ENCODE data around the gene ZFYVE26.

ZFYVE26 gene

GRCh38 chr14:67815573-67816225 lies 691 bp downstream of the ZFYVE26 start:
- DNase-seq (ENCODE audit: low read depth): no peak

GRCh38 chr14:67814821-67815220 lies 1.6 kb downstream of the ZFYVE26 start:
- no peak for DNase-seq (ENCODE audit: low read depth)

GRCh38 chr14:67806246-67806645 lies 10.1 kb downstream of the ZFYVE26 start:
- DNase-seq (ENCODE audit: low read depth): no peak

- no peak for DNase-seq (ENCODE audit: low read depth)
These were observed 15.6 kb downstream of the ZFYVE26 start for GRCh38 chr14:67800743-67801142.

- no peak for DNase-seq (ENCODE audit: low read depth)
These were observed 17.7 kb downstream of the ZFYVE26 start for GRCh38 chr14:67798731-67799130.

- no peak for DNase-seq (ENCODE audit: low read depth)
These were observed 28.7 kb downstream of the ZFYVE26 start for GRCh38 chr14:67787673-67788072.

GRCh38 chr14:67785270-67786109 lies 30.9 kb downstream of the ZFYVE26 start:
- no peak for DNase-seq (ENCODE audit: low read depth)

GRCh38 chr14:67784244-67784823 lies 32.1 kb downstream of the ZFYVE26 start:
- DNase-seq (ENCODE audit: low read depth): no peak

- no peak for DNase-seq (ENCODE audit: low read depth)
These were observed 34.3 kb downstream of the ZFYVE26 start for GRCh38 chr14:67782090-67782489.

GRCh38 chr14:67778792-67779191 lies 37.6 kb downstream of the ZFYVE26 start:
- no peak for DNase-seq (ENCODE audit: low read depth)

- DNase-seq (ENCODE audit: low read depth): no peak
These were observed 39.6 kb downstream of the ZFYVE26 start for GRCh38 chr14:67776653-67777322.

GRCh38 chr14:67773844-67774377 lies 42.5 kb downstream of the ZFYVE26 start:
- no peak for DNase-seq (ENCODE audit: low read depth)

- DNase-seq (ENCODE audit: low read depth): no peak
These were observed 48.2 kb downstream of the ZFYVE26 start for GRCh38 chr14:67768219-67768618.

- no peak for DNase-seq (ENCODE audit: low read depth)
These were observed 50.2 kb downstream of the ZFYVE26 start for GRCh38 chr14:67766035-67766680.

- no peak for DNase-seq (ENCODE audit: low read depth)
These were observed 51.1 kb downstream of the ZFYVE26 start for GRCh38 chr14:67765192-67765834.

GRCh38 chr14:67764496-67764895 lies 51.9 kb downstream of the ZFYVE26 start:
- no peak for DNase-seq (ENCODE audit: low read depth)

GRCh38 chr14:67763158-67763822 lies 53.1 kb downstream of the ZFYVE26 start:
- no peak for DNase-seq (ENCODE audit: low read depth)

- DNase-seq (ENCODE audit: low read depth): no peak
These were observed 54.3 kb downstream of the ZFYVE26 start for GRCh38 chr14:67762051-67762450.

- no peak for DNase-seq (ENCODE audit: low read depth)
These were observed 56.5 kb downstream of the ZFYVE26 start for GRCh38 chr14:67759916-67760315.

- DNase-seq (ENCODE audit: low read depth): no peak
These were observed 59.2 kb downstream of the ZFYVE26 start for GRCh38 chr14:67757175-67757574.

- no peak for DNase-seq (ENCODE audit: low read depth)
These were observed 59.9 kb downstream of the ZFYVE26 start for GRCh38 chr14:67756496-67756895.
